Large intestine (tissue), 3 donors: ENCODE results near the gene ELF1. TPM values are rescaled to one million over a fixed set of nuclear protein-coding genes. Genes with fewer than 3 reads are reported as not detected.

Source experiments
- DNase-seq, 2 donors: peaks; one replicate each; pipeline versions ENCODE4 v3.0.0 to v3.0.0-alpha.2; 2013
- H3K27ac ChIP-seq: one replicate; pipeline ENCODE4 v1.5.1; 2013; ENCODE audit warnings: low read length
- H3K27me3 ChIP-seq: 2 replicates; pipeline ENCODE4 v1.6.1; 2013; ENCODE audit warnings: low read length; ENCODE audit not compliant: control insufficient read depth, insufficient read depth
- H3K36me3 ChIP-seq: 2 replicates; pipeline ENCODE4 v1.6.1; 2013; ENCODE audit warnings: low read length; ENCODE audit not compliant: control insufficient read depth, insufficient read depth
- H3K4me1 ChIP-seq: one replicate; pipeline ENCODE4 v1.6.1; 2013; ENCODE audit warnings: low read length; ENCODE audit not compliant: control insufficient read depth, insufficient read depth
- H3K4me3 ChIP-seq: one replicate; pipeline ENCODE4 v1.5.1; 2013; ENCODE audit warnings: low read length
- H3K9me3 ChIP-seq: one replicate; pipeline ENCODE4 v1.6.1; 2013; ENCODE audit warnings: mild to moderate bottlenecking, low read depth, low read length, moderate library complexity; ENCODE audit not compliant: control insufficient read depth
- WGBS: methylation state at CpG from one replicate; pipeline ENCODE4 v1.1.5; 2013; ENCODE audit warnings: low lambda C conversion rate; ENCODE audit not compliant: insufficient coverage; 5-methylcytosine and 5-hydroxymethylcytosine counted together
- polyA plus RNA-seq: library from polyadenylated mRNA; unstranded; fragments of 120-200 nt; gene quantifications from one replicate; pipeline ENCODE4 v1.2.1, GENCODE V29; 2013

ELF1 gene
- polyA plus RNA-seq, 1 donor, result 87.2 TPM

DNA sequence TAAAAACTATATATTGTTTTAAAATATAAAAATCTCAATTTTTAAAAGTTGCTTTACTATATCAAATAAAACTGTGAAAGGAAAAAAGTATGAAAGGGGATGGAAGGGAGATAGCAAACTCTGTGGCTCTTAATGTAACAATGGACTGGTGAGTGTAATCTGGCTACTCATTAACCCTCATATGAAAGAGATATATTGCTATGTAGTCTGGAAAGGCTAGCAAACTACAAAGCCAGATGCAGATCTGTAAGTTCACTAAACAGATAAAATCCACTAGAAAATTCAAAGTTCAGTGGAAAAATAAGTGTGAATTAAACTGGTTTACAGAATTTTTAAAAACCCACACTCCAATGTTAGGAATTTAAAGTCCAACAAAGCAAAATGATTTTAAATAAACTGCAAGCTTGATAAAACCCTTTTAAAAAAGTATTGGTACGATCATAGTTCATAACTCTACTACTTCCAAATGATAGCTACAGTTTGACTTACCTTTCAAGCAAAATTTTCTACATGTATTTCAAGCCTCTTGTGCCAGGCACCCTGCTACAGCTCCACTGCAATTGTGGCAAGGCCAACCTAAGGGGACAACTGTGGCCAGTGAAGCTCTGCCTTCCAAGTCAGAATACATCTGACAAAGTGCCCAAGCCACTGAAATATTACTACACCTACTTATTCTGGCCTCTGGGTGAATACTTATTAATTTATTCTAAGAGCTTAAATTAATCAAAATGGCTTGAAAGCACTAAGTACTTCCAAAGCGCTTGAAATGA, 647 bp upstream of the ELF1 start:
- Histone ChIP-seq H3K4me1 (peaks cover 23% of the 10 kb centered on the region), H3K27ac (peak overlapping the region; percentile 99), H3K9me3 (no peaks in the 10 kb centered on the region), H3K27me3 (no peaks in the 10 kb centered on the region), H3K36me3 (no peaks in the 10 kb centered on the region), H3K4me3 (peak overlapping the region; percentile 56)
- peak in 1 of 2 donors; percentile 78 for DNase-seq
- WGBS, result 30% methylated on average over 2 of the region's 2 CpGs

DNA sequence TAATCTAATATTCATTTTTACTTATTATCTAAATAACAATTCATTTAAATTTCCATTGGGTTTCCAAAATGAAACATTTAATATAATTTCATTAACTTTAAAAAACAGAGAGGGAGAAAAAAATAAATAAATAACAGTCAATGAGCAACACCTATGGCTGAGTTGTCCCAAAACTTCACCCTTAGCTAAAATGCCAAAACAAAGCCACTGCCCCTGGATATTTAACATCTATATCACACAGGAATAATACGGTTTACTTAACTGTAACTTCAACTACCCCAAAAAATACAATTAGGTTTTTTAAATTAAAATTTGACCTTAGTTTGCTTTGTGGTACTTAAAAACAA, 541 bp downstream of the ELF1 start:
- Histone ChIP-seq H3K9me3 (no peaks in the 10 kb centered on the region), H3K27me3 (no peaks in the 10 kb centered on the region), H3K36me3 (no peaks in the 10 kb centered on the region), H3K27ac (peak overlapping the region; percentile 99), H3K4me3 (peak overlapping the region; percentile 56), H3K4me1 (peaks cover 25% of the 10 kb centered on the region)
- WGBS, result no CpG with 5 or more reads among the region's 1 CpG
- DNase-seq, result no peak

DNA sequence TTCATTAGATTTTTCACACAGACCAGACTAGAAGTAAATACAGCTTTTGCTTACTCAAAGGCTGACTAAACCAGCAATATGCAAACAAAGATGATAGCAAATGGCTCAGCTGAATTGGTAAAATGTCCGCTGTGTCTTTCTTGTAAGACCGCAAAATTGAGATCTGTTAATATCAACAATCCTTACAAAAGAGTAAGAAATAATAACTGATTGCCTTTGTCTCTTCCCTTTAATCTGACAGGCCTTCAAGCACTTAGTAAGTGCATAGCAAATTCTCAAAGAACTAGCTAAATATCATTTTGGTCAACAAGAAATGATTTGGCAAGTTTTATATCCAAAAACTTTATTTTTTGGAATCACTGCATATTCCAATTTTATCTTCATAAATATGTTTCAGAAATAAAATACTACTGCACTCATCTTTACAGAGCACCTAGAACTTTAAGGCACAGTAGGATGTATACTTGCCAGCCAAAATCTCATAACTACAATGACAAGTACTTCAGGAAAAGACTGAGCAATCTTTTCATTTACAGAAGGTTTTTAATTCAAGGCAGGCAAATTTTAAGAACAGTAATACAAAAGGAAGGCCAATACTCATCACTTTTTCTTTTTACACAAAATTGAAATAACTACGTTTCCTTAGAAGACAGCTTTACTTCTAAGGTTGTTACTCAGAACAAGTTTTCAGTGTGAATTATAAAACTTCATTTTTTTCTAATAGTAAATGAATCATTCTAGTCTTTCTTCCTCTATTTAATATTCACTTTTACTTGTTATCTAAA, 1.1 kb downstream of the ELF1 start:
- H3K4me3 ChIP-seq, result peak overlapping the region; percentile 56
- H3K27me3 ChIP-seq, result no peaks in the 10 kb centered on the region
- peak overlapping the region; percentile 99 for H3K27ac ChIP-seq
- 23% methylated on average over 3 of the region's 3 CpGs for WGBS
- peak in 1 of 2 donors; percentile 44 for DNase-seq
- peaks cover 29% of the 10 kb centered on the region for H3K4me1 ChIP-seq
- no peaks in the 10 kb centered on the region for H3K9me3 ChIP-seq
- peaks cover 2% of the 10 kb centered on the region for H3K36me3 ChIP-seq

DNA sequence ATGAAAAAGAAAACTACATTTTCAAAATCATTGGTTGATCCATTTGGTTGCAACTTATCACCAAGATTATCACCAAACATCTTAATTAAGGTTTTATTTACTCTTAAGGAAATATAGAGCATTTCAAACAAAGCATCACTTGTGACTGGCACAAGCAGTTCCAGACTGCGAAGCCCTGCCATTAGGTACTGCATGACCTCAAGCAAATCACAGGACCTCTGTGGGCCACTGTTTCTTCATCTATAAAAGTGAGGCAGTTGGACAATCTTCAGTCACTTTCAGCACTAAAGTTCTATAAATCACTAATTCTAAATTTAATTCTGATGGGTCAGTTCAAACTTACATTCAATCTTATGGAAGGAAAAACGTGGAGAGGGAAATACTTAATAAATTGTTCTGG, 2.0 kb downstream of the ELF1 start:
- 13% methylated on average over 1 of the region's 2 CpGs for WGBS
- no peaks in the 10 kb centered on the region for H3K9me3 ChIP-seq
- H3K4me3 ChIP-seq, result peak overlapping the region; percentile 56
- H3K27ac ChIP-seq, result peak overlapping the region; percentile 99
- H3K27me3 ChIP-seq, result no peaks in the 10 kb centered on the region
- H3K36me3 ChIP-seq, result peaks cover 3% of the 10 kb centered on the region
- peaks cover 29% of the 10 kb centered on the region for H3K4me1 ChIP-seq
- DNase-seq, result peak in 1 of 2 donors; percentile 76

- Histone ChIP-seq H3K4me3 (no peak overlapping the region), H3K4me1 (peaks cover 30% of the 10 kb centered on the region)
Measured at GRCh38 chr13:41015920-41016319, 3.2 kb downstream of the ELF1 start.

DNA sequence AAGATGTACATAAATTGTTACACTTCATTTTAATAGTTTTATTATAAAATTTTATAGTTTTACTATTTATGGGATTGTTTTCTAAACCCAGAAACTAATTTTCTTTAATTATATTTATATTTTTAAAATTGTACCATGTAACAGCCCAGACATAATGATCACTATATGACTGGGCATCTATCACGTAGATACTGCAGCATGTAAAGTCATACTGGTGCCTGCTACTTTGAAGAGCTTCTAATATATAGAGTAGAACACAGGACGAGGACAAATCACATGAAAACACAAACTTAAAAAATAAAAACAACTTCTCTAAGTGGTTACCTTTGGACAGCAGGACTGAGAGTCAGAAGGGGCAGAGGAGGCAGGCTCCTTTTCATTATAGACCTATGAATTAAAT, 5.3 kb downstream of the ELF1 start:
- no peak overlapping the region for H3K4me3 ChIP-seq
- no peaks in the 10 kb centered on the region for H3K27me3 ChIP-seq
- H3K36me3 ChIP-seq, result peaks cover 3% of the 10 kb centered on the region
- H3K4me1 ChIP-seq, result peaks cover 24% of the 10 kb centered on the region
- no peaks in the 10 kb centered on the region for H3K9me3 ChIP-seq
- WGBS, result 100% methylated on average over 1 of the region's 2 CpGs
- DNase-seq, result no peak
- H3K27ac ChIP-seq, result no peak overlapping the region

More at GRCh38 chr13:41015920-41016319, 3.2 kb downstream of the ELF1 start:
- Histone ChIP-seq H3K27me3 (no peaks in the 10 kb centered on the region), H3K36me3 (peaks cover 3% of the 10 kb centered on the region), H3K9me3 (no peaks in the 10 kb centered on the region), H3K27ac (peak overlapping the region; percentile 61)
- DNase-seq, result no peak
- WGBS, result 83% methylated on average over 6 of the region's 6 CpGs

DNA sequence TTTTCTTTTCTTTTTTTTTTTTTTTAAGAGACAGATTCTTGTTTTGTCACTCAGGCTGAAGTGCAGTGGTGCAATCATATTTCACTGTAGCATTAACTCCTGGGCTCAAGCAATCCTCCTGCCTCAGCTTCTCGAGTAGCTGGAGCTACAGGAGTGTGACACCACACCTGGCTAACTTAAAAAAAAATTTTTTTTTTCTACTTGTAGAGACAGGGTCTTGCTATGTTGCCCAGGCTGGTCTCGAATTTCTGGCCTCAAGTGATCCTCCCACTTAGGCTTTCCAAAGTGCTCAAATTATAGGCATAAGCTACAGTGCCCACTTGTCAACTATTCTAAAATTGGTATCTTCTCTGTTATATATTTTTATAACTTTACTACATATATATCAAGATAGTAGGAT, 6.6 kb downstream of the ELF1 start:
- WGBS, result 100% methylated on average over 1 of the region's 2 CpGs
- Histone ChIP-seq H3K9me3 (no peaks in the 10 kb centered on the region), H3K36me3 (peaks cover 3% of the 10 kb centered on the region), H3K4me1 (peaks cover 33% of the 10 kb centered on the region), H3K27ac (peak overlapping the region; percentile 21), H3K4me3 (no peak overlapping the region), H3K27me3 (no peaks in the 10 kb centered on the region)
- DNase-seq, result no peak

- Histone ChIP-seq H3K4me1 (peaks cover 41% of the 10 kb centered on the region), H3K27me3 (no peaks in the 10 kb centered on the region), H3K9me3 (no peaks in the 10 kb centered on the region), H3K4me3 (no peak overlapping the region), H3K27ac (no peak overlapping the region), H3K36me3 (peaks cover 3% of the 10 kb centered on the region)
- DNase-seq, result no peak
- no CpG with 5 or more reads among the region's 4 CpGs for WGBS
Measured at GRCh38 chr13:41011382-41011956, 7.6 kb downstream of the ELF1 start.

DNA sequence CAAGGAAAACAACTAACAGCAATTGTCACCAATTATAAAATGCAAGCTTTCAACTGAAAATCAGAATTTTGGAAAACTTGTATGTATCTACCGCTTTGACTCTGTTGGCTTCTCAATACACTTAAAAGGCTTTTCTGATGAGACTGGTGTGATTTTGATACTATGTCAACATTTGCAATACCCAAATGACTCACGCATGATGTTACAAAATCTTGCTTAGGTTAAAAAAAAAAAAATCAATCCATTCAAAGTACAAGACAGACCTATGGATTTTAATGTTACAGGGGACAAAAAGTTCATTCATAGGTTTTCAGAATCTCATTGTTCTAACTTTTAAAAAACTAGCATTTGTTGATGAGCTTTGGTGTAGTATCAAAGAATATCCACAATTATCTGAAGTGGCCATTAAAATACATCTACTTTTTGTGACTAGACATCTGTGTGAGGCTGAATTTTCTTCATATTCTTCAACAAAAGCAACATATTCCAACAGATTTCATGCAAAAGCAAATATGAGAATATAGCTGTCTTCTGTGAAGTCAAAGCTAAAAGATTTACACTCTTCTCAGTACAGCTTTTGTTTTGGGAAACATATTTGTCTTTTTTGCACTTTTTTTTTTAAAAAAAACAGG, 10.7 kb downstream of the ELF1 start:
- H3K4me3 ChIP-seq, result no peak overlapping the region
- H3K9me3 ChIP-seq, result no peaks in the 10 kb centered on the region
- peaks cover 56% of the 10 kb centered on the region for H3K4me1 ChIP-seq
- DNase-seq, result peak in 1 of 2 donors; percentile 58
- H3K27ac ChIP-seq, result peak overlapping the region; percentile 20
- WGBS, result 20% methylated on average over 1 of the region's 2 CpGs
- H3K27me3 ChIP-seq, result no peaks in the 10 kb centered on the region
- peaks cover 3% of the 10 kb centered on the region for H3K36me3 ChIP-seq

DNA sequence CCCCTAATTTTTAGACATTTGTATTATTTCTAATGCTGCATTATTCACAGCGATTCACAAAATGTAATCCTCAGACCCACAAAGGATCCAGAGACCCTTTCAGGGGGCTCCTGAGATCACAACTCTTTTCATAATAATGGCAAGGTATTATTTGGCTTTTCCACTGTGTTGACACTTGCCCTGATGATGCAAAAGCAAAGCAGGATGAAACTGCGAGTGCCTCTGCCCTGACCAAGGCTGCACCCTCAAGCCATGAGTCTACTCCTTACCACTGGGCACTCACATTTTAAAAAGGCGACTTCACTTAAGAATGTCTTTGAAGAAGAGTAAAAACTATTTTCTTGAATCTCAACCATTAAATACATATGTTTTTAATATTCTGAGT, 11.4 kb downstream of the ELF1 start:
- peak overlapping the region; percentile 20 for H3K27ac ChIP-seq
- 86% methylated on average over 2 of the region's 3 CpGs for WGBS
- no peaks in the 10 kb centered on the region for H3K36me3 ChIP-seq
- no peak for DNase-seq
- H3K4me3 ChIP-seq, result no peak overlapping the region
- H3K9me3 ChIP-seq, result no peaks in the 10 kb centered on the region
- peaks cover 58% of the 10 kb centered on the region for H3K4me1 ChIP-seq
- H3K27me3 ChIP-seq, result no peaks in the 10 kb centered on the region
